ENCODE measurements around the gene CACNB1. TPM values are rescaled to one million over a fixed set of nuclear protein-coding genes. Genes with fewer than 3 reads are reported as not detected.

CACNB1 gene
- total and polyA plus RNA-seq, 2 of the 4 experiments (the other 2 are of a cell fraction): 2.5 to 8.6 TPM

GRCh38 chr17:39200070-39200879 lies 2.8 kb upstream of the CACNB1 start, which contains the start of gene RPL19:
TSS of gene RPL19 (plus strand) at chr17:39200283. CDS start at chr17:39200345, 62 bp downstream.
- Histone ChIP-seq H2AK5ac (ENCODE audit: low read depth, low read length) (peak within 1 kb of the TSS; percentile 99), H3K23ac (ENCODE audit: low read depth, low read length) (peak within 1 kb of the TSS; percentile 100), H3K4me2 (ENCODE audit: low read depth, low read length) (peak within 1 kb of the TSS; percentile 98), H4K20me1 (ENCODE audit: insufficient read depth, low read length) (peaks cover 37% of the 10 kb centered on the region), H3K4ac (ENCODE audit: low read depth, low read length) (peak within 1 kb of the TSS; percentile 99), H3K27me3 (ENCODE audit: control insufficient read depth, insufficient read depth, low read length) (no peaks in the 10 kb centered on the region), H3K4me3 (ENCODE audit: insufficient read depth, low read depth, low read length) (peak within 1 kb of the TSS; percentile 86), H3K9me3 (ENCODE audit: control insufficient read depth, insufficient read depth, low read length) (no peaks in the 10 kb centered on the region), H4K8ac (ENCODE audit: low read depth in 2 of 2, low read length in 2 of 2) (peak within 1 kb of the TSS; percentile 85 to 97), H3K4me1 (ENCODE audit: control insufficient read depth, insufficient read depth, low read length) (peaks cover 14% of the 10 kb centered on the region), H3K79me1 (ENCODE audit: low read depth in 1 of 2, low read length in 2 of 2) (peaks cover 39 to 66% of the 10 kb centered on the region in 2 experiments), H3K56ac (ENCODE audit: extremely low read depth, insufficient read depth, low read length) (peak within 1 kb of the TSS; percentile 100), H3K9ac (ENCODE audit: low read depth, low read length) (peak within 1 kb of the TSS; percentile 89), H2BK120ac (ENCODE audit: low read depth, low read length) (peak within 1 kb of the TSS; percentile 100), H2BK15ac (ENCODE audit: low read depth, low read length) (peak within 1 kb of the TSS; percentile 88; the same call in 1 of the 3 replicates), H3K18ac (ENCODE audit: low read depth, low read length) (peak within 1 kb of the TSS; percentile 97), H4K91ac (ENCODE audit: insufficient read depth, low read depth, low read length) (peak within 1 kb of the TSS; percentile 99), H2AFZ (replicated peaks; ENCODE audit: low read length, poor library complexity) (peak within 1 kb of the TSS; percentile 75), H3K36me3 (ENCODE audit: control insufficient read depth, insufficient read depth, low read length) (peaks cover 39% of the 10 kb centered on the region), H3K14ac (replicated peaks; ENCODE audit: low read depth, low read length) (peak within 1 kb of the TSS; percentile 100), H3K9me1 (ENCODE audit: insufficient read depth, low read length) (peaks cover 18% of the 10 kb centered on the region), H3K27ac (ENCODE audit: insufficient read depth, low read length) (peak within 1 kb of the TSS; percentile 82), H4K5ac (ENCODE audit: low read depth, low read length) (peak within 1 kb of the TSS; percentile 86), H2BK20ac (ENCODE audit: low read depth, low read length) (peak within 1 kb of the TSS; percentile 100), H2AK9ac (replicated peaks; ENCODE audit: low read depth, low read length, poor library complexity) (peak within 1 kb of the TSS; percentile 98), H2BK5ac (ENCODE audit: low read depth, low read length, poor library complexity, severe bottlenecking) (peak within 1 kb of the TSS; percentile 97)
- POLR2A ChIA-PET (ENCODE audit: unreplicated experiment): interaction anchor here (0.5 to 0.7 kb wide), 6 partner anchors 10 to 244 kb away, joined by 4 to 18 read pairs (median 7); no protein-coding TSS in a partner anchor
- CTCF ChIA-PET: interaction anchor here (0.7 to 1.4 kb wide), 2 partner anchors 10 to 32 kb away, joined by 3 to 8 read pairs; no protein-coding TSS in a partner anchor
- ATAC-seq (ENCODE audit: low read depth) (peak; percentile 68), DNase-seq (peak; percentile 20)
- in situ Hi-C loops (cut with MboI; ENCODE audit: low sequenced_read_pairs) (no loop called here), intact Hi-C loops (cut with micrococcal nuclease) (no loop called here), dilution Hi-C loops (cut with HindIII; ENCODE audit: low sequenced_read_pairs, unreplicated experiment) (no loop called here)
- WGBS, 2 experiments (ENCODE audit: extremely low coverage in 2 of 2, insufficient read length in 1 of 2): 0% methylated on average over 10 of the region's 52 CpGs; no CpG with 5 or more reads in 1 of the 2 experiments
- TF ChIP-seq BHLHE40 (IDR thresholded peaks at IDR 0.05; ENCODE audit: low read depth, low read length) (peak; percentile 99), POLR2A (IDR thresholded peaks at IDR 0.05; ENCODE audit: low read depth, low read length) (peak; percentile 98), MXI1 (IDR thresholded peaks at IDR 0.05; ENCODE audit: borderline replicate concordance, low read depth, low read length) (peak; percentile 89), NFE2L2 (IDR thresholded peaks at IDR 0.05; ENCODE audit: low read depth, low read length) (no peak), MAFK (IDR thresholded peaks at IDR 0.05; ENCODE audit: low read depth, low read length) (no peak), CHD1 (IDR thresholded peaks at IDR 0.05; ENCODE audit: low read depth, low read length) (peak; percentile 87; the same call in 1 of the 2 replicates), USF2 (IDR thresholded peaks at IDR 0.05; ENCODE audit: low read depth, low read length) (peak; percentile 36; the same call in 1 of the 2 replicates), CEBPB (IDR thresholded peaks at IDR 0.05; ENCODE audit: low read depth, low read length) (no peak)
- no TSS peak for BruUV-seq (replicated peaks)

Data from IMR-90 (cell line).